Measurements from ENCODE around the gene OGFOD2.

OGFOD2 gene

GRCh38 chr12:122989225-122989839 lies 14.3 kb downstream of the OGFOD2 start:
- no peak for DNase-seq (ENCODE audit: low spot score)

- no peak for DNase-seq (ENCODE audit: low spot score)
Observed at GRCh38 chr12:122989874-122990419, 14.9 kb downstream of the OGFOD2 start.

GRCh38 chr12:122990561-122990960 lies 15.5 kb downstream of the OGFOD2 start:
- no peak for DNase-seq (ENCODE audit: low spot score)

GRCh38 chr12:122990961-122991622 lies 16.0 kb downstream of the OGFOD2 start:
- no peak for DNase-seq (ENCODE audit: low spot score)

GRCh38 chr12:122991623-122992275 lies 16.7 kb downstream of the OGFOD2 start:
- no peak for DNase-seq (ENCODE audit: low spot score)

GRCh38 chr12:122992386-122992785 lies 17.3 kb downstream of the OGFOD2 start:
- DNase-seq (ENCODE audit: low spot score): no peak

GRCh38 chr12:122994140-122994675 lies 19.2 kb downstream of the OGFOD2 start:
- no peak for DNase-seq (ENCODE audit: low spot score)

GRCh38 chr12:122994781-122995502 lies 19.9 kb downstream of the OGFOD2 start:
- DNase-seq (ENCODE audit: low spot score): no peak

- DNase-seq (ENCODE audit: low spot score): no peak
Observed at GRCh38 chr12:122995503-122996187, 20.6 kb downstream of the OGFOD2 start.

GRCh38 chr12:122996188-122996601 lies 21.2 kb downstream of the OGFOD2 start:
- no peak for DNase-seq (ENCODE audit: low spot score)

GRCh38 chr12:122996621-122997342 lies 21.7 kb downstream of the OGFOD2 start:
- no peak for DNase-seq (ENCODE audit: low spot score)

GRCh38 chr12:122997343-122998250 lies 22.6 kb downstream of the OGFOD2 start:
- DNase-seq (ENCODE audit: low spot score): no peak

- DNase-seq (ENCODE audit: low spot score): no peak
Observed at GRCh38 chr12:122998316-122998715, 23.3 kb downstream of the OGFOD2 start.

- DNase-seq (ENCODE audit: low spot score): no peak
Observed at GRCh38 chr12:122999196-122999946, 24.3 kb downstream of the OGFOD2 start.

GRCh38 chr12:122999986-123000420 lies 25.0 kb downstream of the OGFOD2 start:
- DNase-seq (ENCODE audit: low spot score): no peak

- DNase-seq (ENCODE audit: low spot score): no peak
Observed at GRCh38 chr12:123000578-123000977, 25.5 kb downstream of the OGFOD2 start.

GRCh38 chr12:123001464-123001863 lies 26.4 kb downstream of the OGFOD2 start:
- no peak for DNase-seq (ENCODE audit: low spot score)

GRCh38 chr12:123003257-123003656 lies 28.2 kb downstream of the OGFOD2 start:
- no peak for DNase-seq (ENCODE audit: low spot score)

GRCh38 chr12:123004287-123004686 lies 29.2 kb downstream of the OGFOD2 start:
- no peak for DNase-seq (ENCODE audit: low spot score)

All from activated CD4-positive, alpha-beta T cell treated with anti-CD3 and anti-CD28 coated beads, Interleukin-2, Interleukin-4, amounts not matched to agents 100 ng/mL and 50 ng/mL, durations not matched to agents 16 hours and 8 hours (primary cell).